C4-2B (cell line): ENCODE data around the gene B4GALT7.

Experiments
- ZFX ChIP-seq: fragments of 450-650 bp; IDR thresholded peaks from 2 replicates; pipeline ENCODE4 v1.6.1; 2017
- TF ChIP-seq, protein P1 (sequence below): fragments of 450-650 bp; conservative IDR thresholded peaks from 2 replicates; pipeline ENCODE4 v1.5.1; 2017; ENCODE audit warnings: mild to moderate bottlenecking

DNA sequence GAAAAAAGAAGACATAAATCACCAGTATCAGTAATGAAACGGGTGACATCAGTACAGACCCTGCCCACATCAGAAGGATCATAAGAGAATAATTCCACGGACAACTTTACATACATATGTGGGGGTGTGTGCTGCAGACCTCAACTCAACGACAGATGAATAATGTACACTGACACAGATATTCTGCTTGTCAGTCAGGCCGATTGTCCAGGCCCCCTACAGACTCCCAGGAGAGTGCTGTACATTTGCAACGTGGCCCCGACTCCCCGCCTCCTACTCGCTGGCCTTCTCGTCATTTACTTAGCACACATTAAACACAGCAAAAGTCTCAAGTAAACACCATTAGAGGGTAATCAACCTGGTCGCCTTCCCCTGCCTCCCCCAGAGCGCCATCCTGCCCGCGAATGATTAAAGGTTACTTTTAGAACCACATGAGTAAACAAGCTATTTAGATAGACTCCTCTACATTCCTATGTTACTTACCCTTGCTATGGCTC lies 11.5 kb upstream of the B4GALT7 start:
- TF ChIP-seq, protein P1, sequence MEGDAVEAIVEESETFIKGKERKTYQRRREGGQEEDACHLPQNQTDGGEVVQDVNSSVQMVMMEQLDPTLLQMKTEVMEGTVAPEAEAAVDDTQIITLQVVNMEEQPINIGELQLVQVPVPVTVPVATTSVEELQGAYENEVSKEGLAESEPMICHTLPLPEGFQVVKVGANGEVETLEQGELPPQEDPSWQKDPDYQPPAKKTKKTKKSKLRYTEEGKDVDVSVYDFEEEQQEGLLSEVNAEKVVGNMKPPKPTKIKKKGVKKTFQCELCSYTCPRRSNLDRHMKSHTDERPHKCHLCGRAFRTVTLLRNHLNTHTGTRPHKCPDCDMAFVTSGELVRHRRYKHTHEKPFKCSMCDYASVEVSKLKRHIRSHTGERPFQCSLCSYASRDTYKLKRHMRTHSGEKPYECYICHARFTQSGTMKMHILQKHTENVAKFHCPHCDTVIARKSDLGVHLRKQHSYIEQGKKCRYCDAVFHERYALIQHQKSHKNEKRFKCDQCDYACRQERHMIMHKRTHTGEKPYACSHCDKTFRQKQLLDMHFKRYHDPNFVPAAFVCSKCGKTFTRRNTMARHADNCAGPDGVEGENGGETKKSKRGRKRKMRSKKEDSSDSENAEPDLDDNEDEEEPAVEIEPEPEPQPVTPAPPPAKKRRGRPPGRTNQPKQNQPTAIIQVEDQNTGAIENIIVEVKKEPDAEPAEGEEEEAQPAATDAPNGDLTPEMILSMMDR = no peak
- TF ChIP-seq ZFX = no peak
